ENCODE data around the gene MED29.

Gene MED29

GRCh38 chr19:39411081-39411831 is 20.1 kb downstream of the MED29 start:
- DNase-seq (ENCODE audit: low read depth) = peak; percentile 52

DNA sequence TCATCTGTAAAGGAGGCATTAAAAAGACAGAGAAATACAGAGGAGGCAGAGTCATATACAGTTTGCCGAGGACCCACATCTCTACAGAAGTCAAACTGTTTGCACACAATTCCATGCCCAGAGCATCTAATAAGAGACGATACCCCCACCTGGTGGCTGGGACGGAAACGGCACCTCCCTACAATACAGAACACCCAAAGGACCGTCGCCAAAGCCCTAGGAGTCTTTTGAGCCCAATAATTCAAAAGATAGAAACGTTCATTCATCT is 20.6 kb downstream of the MED29 start:
- peak; percentile 94 for DNase-seq (ENCODE audit: low read depth)

DNA sequence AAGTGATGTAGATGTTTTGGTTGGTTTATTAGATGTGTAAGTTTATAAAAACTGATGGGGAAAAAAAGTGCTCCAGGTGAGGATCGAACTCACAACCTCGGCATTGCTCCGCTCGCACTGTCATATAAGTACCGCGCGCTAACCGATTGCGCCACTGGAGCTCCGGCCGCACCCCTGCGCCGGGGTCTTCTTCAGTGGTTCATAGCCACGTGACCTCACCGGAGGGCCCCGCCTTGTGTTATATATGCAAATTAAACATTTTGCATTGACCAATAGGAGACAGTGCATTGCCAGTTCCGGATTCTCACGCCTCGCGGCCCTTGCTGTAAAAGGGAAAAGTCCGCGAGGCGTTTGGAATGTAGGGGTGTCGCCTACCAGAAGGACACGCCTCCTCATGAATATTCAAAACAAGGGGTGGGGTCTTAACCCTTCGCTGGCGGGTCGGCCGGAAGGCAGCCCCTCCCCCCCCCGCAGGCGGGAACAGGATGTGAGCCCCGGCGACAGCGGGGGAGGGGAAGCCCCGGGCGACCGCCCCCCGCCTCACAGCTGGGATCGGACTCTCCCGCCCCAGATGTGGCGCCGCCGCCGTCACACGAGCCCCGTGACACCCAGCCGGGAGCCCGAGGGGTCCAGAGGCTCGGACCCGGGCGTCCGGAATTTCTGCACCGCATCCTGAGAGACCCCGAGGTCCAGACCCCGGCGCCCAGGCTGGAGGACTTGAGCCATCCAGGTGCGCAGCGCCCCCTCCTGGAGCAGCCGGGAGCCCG is 21.1 kb downstream of the MED29 start, which contains the start of gene PLEKHG2:
Gene PLEKHG2, plus strand, starts transcription at position 570 of the 767 bp plus-strand sequence. CDS start 1,418 bp downstream, outside the sequence.
- peak; percentile 100 for DNase-seq (ENCODE audit: low read depth)

GRCh38 chr19:39412867-39413271 is 21.7 kb downstream of the MED29 start:
- DNase-seq (ENCODE audit: low read depth) = no peak

DNA sequence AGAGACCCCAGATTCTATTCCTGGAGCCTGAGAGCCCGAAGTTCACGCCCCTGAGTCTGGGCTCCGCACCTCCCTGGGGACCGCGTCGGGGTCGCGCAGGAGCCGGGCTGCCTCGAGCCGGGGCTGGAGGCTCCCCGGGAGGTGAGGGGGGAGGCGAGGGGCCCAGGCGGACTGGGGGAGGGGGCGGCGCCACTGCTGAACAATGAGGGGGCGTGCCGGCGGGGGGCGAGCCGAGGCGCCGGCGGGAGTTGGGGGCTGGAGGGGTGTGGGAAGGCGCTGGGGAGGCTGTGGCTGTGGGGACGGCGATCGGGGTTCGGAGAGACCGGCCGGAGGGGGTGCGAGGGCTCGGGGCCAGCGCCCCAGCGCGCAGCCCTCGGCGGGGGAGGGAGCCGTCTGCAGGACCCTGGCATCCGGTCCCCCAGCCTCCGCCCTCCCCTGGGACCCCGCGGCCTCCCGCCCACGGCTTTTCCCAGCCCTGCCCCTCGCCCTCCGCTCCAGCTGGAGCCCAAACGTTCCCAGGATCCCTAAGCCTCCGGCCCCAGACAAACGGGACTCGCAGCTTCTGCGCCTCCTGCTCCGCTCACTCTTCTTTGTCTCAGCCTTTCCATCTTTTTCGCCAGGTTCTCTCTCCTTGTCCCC is 22.2 kb downstream of the MED29 start:
- DNase-seq (ENCODE audit: low read depth) = peak; percentile 64

GRCh38 chr19:39413911-39414608 is 22.9 kb downstream of the MED29 start:
- DNase-seq (ENCODE audit: low read depth) = peak; percentile 41

DNA sequence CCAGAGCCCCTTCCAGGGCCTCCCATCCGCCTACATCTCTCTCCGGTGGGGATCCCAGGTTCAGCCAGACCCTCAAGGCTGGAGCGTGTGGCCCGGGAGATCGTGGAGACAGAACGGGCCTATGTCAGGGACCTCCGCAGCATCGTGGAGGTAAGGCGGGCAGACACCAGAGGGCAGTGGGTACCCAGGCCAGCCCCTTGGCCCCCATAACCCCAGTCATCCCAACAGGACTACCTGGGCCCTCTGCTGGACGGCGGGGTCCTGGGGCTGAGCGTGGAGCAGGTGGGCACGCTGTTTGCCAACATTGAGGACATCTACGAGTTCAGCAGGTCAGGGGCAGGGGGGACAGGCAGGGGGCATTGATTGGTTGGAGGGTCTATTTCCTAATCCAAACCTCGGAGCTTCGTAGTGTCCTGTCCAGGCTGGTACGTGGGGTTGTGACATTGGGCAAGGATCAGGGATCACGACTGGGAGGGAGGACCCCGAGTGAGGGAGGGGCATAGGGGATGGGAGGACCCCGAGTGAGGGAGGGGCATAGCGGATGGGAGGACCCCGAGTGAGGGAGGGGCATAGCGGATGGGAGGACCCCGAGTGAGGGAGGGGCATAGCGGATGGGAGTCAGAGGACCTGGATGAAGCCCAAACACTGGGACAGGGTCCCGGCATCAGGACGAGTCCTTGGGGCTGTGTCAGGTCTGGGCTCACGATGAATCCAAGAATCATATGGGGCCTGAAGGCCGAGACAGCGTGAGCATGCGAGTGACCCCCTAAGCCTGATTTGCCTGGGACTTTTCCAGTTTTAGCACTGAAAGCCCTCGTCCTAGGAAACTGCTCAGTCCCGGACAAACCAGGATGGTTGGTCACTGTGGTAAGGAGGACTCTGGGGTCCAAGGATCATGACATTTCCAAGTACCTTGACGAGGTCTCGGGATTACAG is 24.2 kb downstream of the MED29 start:
- DNase-seq (ENCODE audit: low read depth) = no peak

DNA sequence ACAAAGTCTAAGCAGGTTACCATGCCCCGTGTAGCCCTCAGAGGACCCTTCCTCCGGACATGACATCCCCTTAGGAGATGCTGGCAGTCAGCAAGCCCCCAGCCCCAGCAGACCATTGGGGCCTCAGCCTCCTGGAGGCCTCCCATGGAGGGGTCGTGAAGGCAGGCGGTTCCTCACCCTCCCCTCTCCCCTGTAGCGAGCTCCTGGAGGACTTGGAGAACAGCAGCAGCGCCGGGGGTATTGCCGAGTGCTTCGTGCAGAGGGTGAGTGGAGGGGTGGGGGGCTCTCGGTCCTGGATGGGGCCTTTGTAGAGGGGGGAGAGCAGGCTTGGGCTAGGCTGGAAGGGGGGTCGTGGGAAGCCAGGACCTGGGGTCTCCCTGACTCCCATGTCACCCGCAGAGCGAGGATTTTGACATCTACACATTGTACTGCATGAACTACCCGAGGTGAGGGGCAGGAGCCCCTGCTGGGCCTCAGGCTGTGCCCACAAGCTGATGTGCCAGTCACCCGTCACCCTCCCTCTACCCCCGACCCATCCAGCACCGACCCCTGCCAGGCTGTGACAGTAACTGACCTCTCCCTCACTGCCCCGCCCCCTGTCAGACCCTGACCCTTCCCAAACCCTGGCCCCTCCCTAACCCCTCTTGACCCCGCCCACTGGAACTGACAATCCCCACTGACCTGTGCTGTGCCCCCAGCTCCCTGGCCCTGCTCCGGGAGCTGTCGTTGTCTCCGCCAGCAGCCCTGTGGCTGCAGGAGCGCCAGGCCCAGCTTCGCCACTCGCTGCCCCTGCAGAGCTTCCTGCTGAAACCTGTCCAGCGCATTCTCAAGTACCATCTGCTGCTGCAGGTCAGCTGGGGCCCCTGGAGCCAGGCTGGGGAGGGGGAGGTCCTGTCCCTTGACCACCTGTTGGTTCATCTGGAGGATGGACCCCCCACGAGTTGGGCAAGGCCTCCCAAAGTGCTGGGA is 25.3 kb downstream of the MED29 start:
- no peak for DNase-seq (ENCODE audit: low read depth)

DNA sequence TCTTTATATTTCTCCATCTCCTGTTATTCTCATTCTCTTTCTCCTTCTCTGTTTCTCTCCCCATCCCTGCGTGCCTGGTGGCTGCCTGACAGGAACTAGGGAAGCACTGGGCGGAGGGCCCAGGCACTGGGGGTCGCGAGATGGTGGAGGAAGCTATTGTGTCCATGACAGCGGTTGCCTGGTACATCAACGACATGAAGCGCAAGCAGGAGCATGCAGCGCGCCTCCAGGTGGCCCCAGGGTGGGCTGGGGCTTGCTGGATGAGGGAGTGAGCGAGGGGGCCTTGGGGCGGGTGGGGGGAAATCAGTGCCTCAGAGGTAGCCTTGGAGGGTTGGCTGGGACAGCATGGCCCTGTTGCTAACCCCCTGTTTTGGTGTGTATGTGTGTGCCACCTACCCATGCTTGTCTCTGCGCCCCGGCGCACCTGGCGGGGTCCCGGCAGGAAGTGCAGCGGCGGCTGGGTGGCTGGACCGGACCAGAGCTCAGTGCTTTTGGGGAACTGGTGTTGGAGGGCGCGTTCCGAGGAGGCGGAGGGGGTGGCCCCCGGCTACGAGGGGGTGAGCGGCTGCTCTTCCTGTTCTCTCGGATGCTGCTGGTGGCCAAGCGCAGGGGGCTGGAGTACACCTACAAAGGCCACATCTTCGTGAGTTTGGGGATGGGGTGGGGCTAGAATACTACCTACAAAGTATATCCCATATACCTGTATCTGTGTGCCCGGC is 26.4 kb downstream of the MED29 start:
- no peak for DNase-seq (ENCODE audit: low read depth)

- DNase-seq (ENCODE audit: low read depth) = no peak
Observed at GRCh38 chr19:39419003-39419402, 27.8 kb downstream of the MED29 start.

- no peak for DNase-seq (ENCODE audit: low read depth)
Observed at GRCh38 chr19:39420769-39421168, 29.6 kb downstream of the MED29 start.

- no peak for DNase-seq (ENCODE audit: low read depth)
Observed at GRCh38 chr19:39422020-39422419, 30.8 kb downstream of the MED29 start.

GRCh38 chr19:39423258-39424086 is 32.3 kb downstream of the MED29 start:
- no peak for DNase-seq (ENCODE audit: low read depth)

- DNase-seq (ENCODE audit: low read depth) = no peak
Observed at GRCh38 chr19:39424934-39425333, 33.8 kb downstream of the MED29 start.

- no peak for DNase-seq (ENCODE audit: low read depth)
Observed at GRCh38 chr19:39425744-39426143, 34.6 kb downstream of the MED29 start.

- no peak for DNase-seq (ENCODE audit: low read depth)
Observed at GRCh38 chr19:39426170-39426569, 35.0 kb downstream of the MED29 start.

DNA sequence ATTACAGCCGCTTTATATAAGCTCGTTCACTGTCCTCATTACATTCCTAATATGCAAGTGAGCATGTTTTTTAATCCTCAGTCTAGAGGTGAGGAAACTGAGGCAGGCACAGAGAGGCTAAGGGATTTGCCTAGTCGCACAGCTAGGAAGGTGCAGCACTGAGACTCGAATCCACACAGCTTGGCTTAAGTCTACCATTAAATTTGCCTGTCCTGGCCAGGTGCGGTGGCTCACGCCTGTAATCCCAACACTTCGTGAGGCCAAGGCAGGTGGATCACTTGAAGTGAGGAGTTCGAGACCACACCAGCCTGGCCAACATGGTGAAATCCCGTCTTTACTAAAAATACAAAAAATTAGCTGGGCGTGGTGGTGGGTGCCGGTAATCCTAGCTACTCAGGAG is 36.5 kb downstream of the MED29 start:
- DNase-seq (ENCODE audit: low read depth) = no peak

DNA sequence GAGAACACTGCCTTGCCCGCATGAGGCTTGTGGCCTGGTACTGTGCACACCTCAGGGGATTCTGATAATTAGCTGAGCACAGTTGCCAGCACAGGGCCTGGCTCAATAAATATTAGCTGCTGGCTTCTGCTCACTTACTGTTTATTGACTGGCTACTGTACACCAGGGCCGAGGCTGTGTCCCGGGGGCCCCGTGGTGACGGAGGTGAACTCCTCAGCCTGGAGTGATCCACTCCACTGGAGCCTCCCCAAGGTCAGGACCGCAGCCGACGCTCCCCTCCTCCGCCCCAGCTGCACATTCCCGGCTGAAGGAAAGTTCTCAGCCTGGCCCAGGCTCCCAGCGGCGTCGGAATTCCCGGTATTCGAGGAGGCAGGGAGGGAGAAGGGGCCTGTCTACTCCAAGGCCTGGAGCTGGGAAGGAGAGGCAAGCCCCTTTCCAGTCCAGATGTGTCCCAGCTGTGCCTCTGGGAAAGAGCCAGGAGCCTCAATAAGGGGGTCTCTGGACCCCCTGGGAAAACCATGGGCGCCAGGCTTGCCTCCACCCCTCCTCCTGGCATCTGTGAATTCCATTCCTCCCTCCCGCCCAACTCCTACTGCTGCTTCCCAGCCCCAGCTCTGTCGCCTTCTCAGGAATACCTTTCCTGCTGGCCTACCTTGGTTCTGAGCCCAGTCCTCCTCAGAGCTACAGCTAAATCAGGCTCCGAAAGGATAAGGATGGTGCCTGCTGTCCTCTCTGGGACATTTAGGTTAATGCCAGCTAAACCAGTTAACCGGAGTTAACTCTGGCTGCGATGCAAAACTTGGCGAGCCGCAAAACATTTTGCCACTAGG is 37.3 kb downstream of the MED29 start:
- DNase-seq (ENCODE audit: low read depth) = peak; percentile 95

Data from EH (cell line).